K562 (cell line): ENCODE data around the gene RPL22L1. TPM values are rescaled to one million over a fixed set of nuclear protein-coding genes. Genes with fewer than 3 reads are reported as not detected.

Experiments used
- AFF1 ChIP-seq, 2 experiments: fragments of 450-650 bp; IDR thresholded peaks; 2 replicates each; pipeline ENCODE4 v1.6.1; 2018; ENCODE audit warnings: mild to moderate bottlenecking in 2 of 2, low read depth in 1 of 2; ENCODE audit not compliant: partially characterized antibody in 2 of 2
- FOXA3 ChIP-seq, 2 experiments: fragments of 450-650 bp in 1 of 2; sonication (generic) in 1 of 2; formaldehyde crosslinking; IDR thresholded peaks in 1 of 2; conservative IDR thresholded peaks in 1 of 2; 2 replicates each; pipeline versions ENCODE4 v1.4.0 to v1.8.0; 2020 to 2022; ENCODE audit warnings: mild to moderate bottlenecking in 2 of 2, missing genetic modification reagents in 1 of 2
- GABPB1 ChIP-seq: sonication (generic); formaldehyde crosslinking; IDR thresholded peaks from 2 replicates; pipeline ENCODE4 v1.8.0; 2022; ENCODE audit warnings: mild to moderate bottlenecking, missing genetic modification reagents
- MGA ChIP-seq: fragments of 450-650 bp; IDR thresholded peaks from 2 replicates; pipeline ENCODE4 v1.6.1; 2016; ENCODE audit warnings: mild to moderate bottlenecking, moderate library complexity
- PKNOX1 ChIP-seq: fragments of 450-650 bp; IDR thresholded peaks from 2 replicates; pipeline ENCODE4 v1.6.1; 2016
- POLR2B ChIP-seq: fragments of 450-650 bp; IDR thresholded peaks from 2 replicates; pipeline ENCODE4 v1.6.1; 2018; ENCODE audit warnings: low read depth; ENCODE audit not compliant: partially characterized antibody
- TAF7 ChIP-seq: fragments of 450-650 bp; IDR thresholded peaks from 2 replicates; pipeline ENCODE4 v1.6.1; 2016; ENCODE audit warnings: missing genetic modification characterization, missing compliant biosample characterization
- polyA plus RNA-seq, 8 experiments: library from polyadenylated mRNA; depleted of rRNA in 4 of 8; stranded (reverse) in 5 of 8; unstranded in 3 of 8; fragments of >200 nt; fragmentation: Nextera tagmentation in 2 of 8; fragmentation: Illumina TruSeq in 1 of 8; extraction: Ambion mirVana in 2 of 8; extraction: Trizol in 1 of 8; gene quantifications; 2 replicates each; pipeline versions ENCODE4 v1.2.1 to v1.2.3, GENCODE V29; 2011 to 2014; ENCODE audit warnings: inconsistent platforms in 1 of 8, missing spikeins in 1 of 8
- total RNA-seq, 7 experiments: library from RNA; depleted of rRNA in 6 of 7; stranded (reverse); fragments of >200 nt in 6 of 7; fragmentation: Illumina TruSeq in 2 of 7; extraction: Trizol in 2 of 7; gene quantifications; 2 replicates each; pipeline versions ENCODE4 v1.2.1 to v1.2.3, GENCODE V29; 2011 to 2021; ENCODE audit warnings: low replicate concordance in 1 of 7

The RPL22L1 gene
- total and polyA plus RNA-seq, 9 of the 15 experiments (the other 6 are each of a cell fraction or from before 2014, with no cell fraction given), result 53.9 to 198 (median 108) TPM

GRCh38 chr3:170884109-170884930 is 14.3 kb upstream of the RPL22L1 start (continued):
- TF ChIP-seq AFF1 (IDR thresholded peaks at IDR 0.05; ENCODE audit: low read depth in 1 of 2, partially characterized antibody in 2 of 2), result peak in 1 of 2 experiments; percentile 44
- TF ChIP-seq PKNOX1, result peak; percentile 71
- TF ChIP-seq MGA, result peak; percentile 71
- peak in 1 of 2 experiments; percentile 82; a peak in 2 of 4 replicates for TF ChIP-seq FOXA3 (CRISPR knock-in tag; conservative IDR thresholded peaks at IDR 0.05 in 1 of 2, IDR thresholded peaks at IDR 0.05 in 1 of 2)
- peak; percentile 89 for TF ChIP-seq TAF7
- TF ChIP-seq POLR2B, result peak; percentile 68
- TF ChIP-seq GABPB1 (CRISPR knock-in tag), result 0 out of 2 replicates have a peak, but pooled peaks have one; percentile 31
